Ecto neural progenitor cell (in vitro differentiated cells): ENCODE results near the gene DPH6.
"Not testable (repeated sequence)": the region's sequence is repeated elsewhere in the genome, so short reads cannot be mapped to it uniquely, and the experiment has no call there.

ENCODE experiments used
- DNase-seq: peaks from one replicate; pipeline ENCODE4 v3.0.0-alpha.2; 2018; ENCODE audit warnings: low spot score

The DPH6 gene

GRCh38 chr15:35328836-35329235 is 217.1 kb downstream of the DPH6 start:
- DNase-seq, result not testable (repeated sequence)

- DNase-seq, result no peak
These were observed 218.2 kb downstream of the DPH6 start for GRCh38 chr15:35327789-35328188.

- DNase-seq, result no peak
These were observed 220.5 kb downstream of the DPH6 start for GRCh38 chr15:35325374-35325941.

GRCh38 chr15:35323141-35323540 is 222.8 kb downstream of the DPH6 start:
- no peak for DNase-seq

- no peak for DNase-seq
These were observed 224.0 kb downstream of the DPH6 start for GRCh38 chr15:35321926-35322325.

- no peak for DNase-seq
These were observed 225.1 kb downstream of the DPH6 start for GRCh38 chr15:35320911-35321310.
